Gastroesophageal sphincter (tissue), 4 donors: Measurements from ENCODE around the gene HNRNPA3. TPM values are rescaled to one million over a fixed set of nuclear protein-coding genes. Genes with fewer than 3 reads are reported as not detected.
"Not testable (repeated sequence)": the region's sequence is repeated elsewhere in the genome, so short reads cannot be mapped to it uniquely, and the experiment has no call there.

ENCODE experiments used
- ATAC-seq: fragments of 150-250 bp; one replicate; pipeline ENCODE4 v1.9.1; 2016; ENCODE audit warnings: mild to moderate bottlenecking, moderate library complexity
- H3K27ac ChIP-seq, 4 donors: fragments of 200-600 bp; sonication (generic) in 3 of 4; 1 replicate in 3 of 4; 2 replicates in 1 of 4; pipeline ENCODE4 v1.5.1; 2016 to 2019
- H3K27me3 ChIP-seq: fragments of 200-600 bp; sonication (generic); one replicate; pipeline ENCODE4 v1.5.1; 2019
- H3K36me3 ChIP-seq, 2 donors: fragments of 200-600 bp; sonication (generic); one replicate each; pipeline ENCODE4 v1.5.1; 2019; ENCODE audit warnings: control low read depth in 1 of 2
- H3K4me1 ChIP-seq, 3 donors: fragments of 200-600 bp; sonication (generic); 1 replicate in 2 of 3; 2 replicates in 1 of 3; pipeline ENCODE4 v1.5.1; 2016 to 2019; ENCODE audit warnings: control low read depth in 2 of 3
- H3K4me3 ChIP-seq, 2 donors: fragments of 200-600 bp; sonication (generic); one replicate each; pipeline ENCODE4 v1.5.1; 2019; ENCODE audit warnings: mild to moderate bottlenecking in 1 of 2, moderate library complexity in 1 of 2
- H3K9me3 ChIP-seq, 3 donors: fragments of 200-600 bp; sonication (generic); one replicate each; pipeline ENCODE4 v1.5.1; 2017 to 2019; ENCODE audit warnings: control low read depth in 2 of 3
- CTCF ChIP-seq, 4 experiments: fragments of 200-600 bp in 2 of 4; fragments of 450-650 bp in 2 of 4; sonication (generic) in 1 of 4; IDR thresholded peaks; one replicate each; pipeline ENCODE4 v1.5.1; 2017 to 2019; ENCODE audit warnings: antibody characterized with exemption in 4 of 4, mild to moderate bottlenecking in 2 of 4, moderate library complexity in 2 of 4
- EP300 ChIP-seq: sonication (generic); formaldehyde crosslinking; IDR thresholded peaks from one replicate; pipeline ENCODE4 v1.6.1; 2017; ENCODE audit warnings: antibody characterized with exemption, mild to moderate bottlenecking
- POLR2A ChIP-seq, 2 donors: fragments of 450-650 bp; IDR thresholded peaks; one replicate each; pipeline ENCODE4 v1.6.1; 2017; ENCODE audit warnings: antibody characterized with exemption in 2 of 2, mild to moderate bottlenecking in 2 of 2, moderate library complexity in 1 of 2
- POLR2AphosphoS5 ChIP-seq: sonication (generic); formaldehyde crosslinking; IDR thresholded peaks from one replicate; pipeline ENCODE4 v1.6.1; 2017; ENCODE audit warnings: antibody characterized with exemption
- WGBS, 2 donors: methylation state at CpG; one replicate each; pipeline ENCODE4 v1.1.5; 2018; ENCODE audit warnings: low coverage in 1 of 2; 5-methylcytosine and 5-hydroxymethylcytosine counted together
- total RNA-seq, 4 donors: library from RNA; depleted of rRNA; stranded (reverse); fragments of >200 nt; gene quantifications; one replicate each; pipeline ENCODE4 v1.1.0, GENCODE V29; 2016

The HNRNPA3 gene
- total RNA-seq, 4 donors from 2014 or later: 58.4 to 87.8 (median 73.1) TPM

GRCh38 chr2:177212891-177213856 is 580 bp downstream of the HNRNPA3 start:
- Histone ChIP-seq H3K9me3 (no peaks in the 10 kb centered on the region), H3K4me1 (peaks cover 27 to 60% (median 29%) of the 10 kb centered on the region in 3 donors), H3K4me3 (peak overlapping the region; percentile 79 to 88)

GRCh38 chr2:177217247-177217843 is 4.8 kb downstream of the HNRNPA3 start:
- Histone ChIP-seq H3K27ac (peak overlapping the region in 1 of 4 donors; percentile 33), H3K27me3 (no peaks in the 10 kb centered on the region), H3K36me3 (peaks cover 26 to 74% of the 10 kb centered on the region in 2 donors), H3K4me3 (no peak overlapping the region), H3K4me1 (peaks cover 24 to 78% (median 25%) of the 10 kb centered on the region in 3 donors), H3K9me3 (no peaks in the 10 kb centered on the region)
- no peak for TF ChIP-seq CTCF (IDR thresholded peaks at IDR 0.05)
- no peak for TF ChIP-seq POLR2A (IDR thresholded peaks at IDR 0.05)
- TF ChIP-seq POLR2AphosphoS5: no peak
- TF ChIP-seq EP300: no peak
- no peak for ATAC-seq
- WGBS, 2 donors: 82% methylated on average over 3 to 5 of the region's 5 CpGs

More at GRCh38 chr2:177212891-177213856, 580 bp downstream of the HNRNPA3 start:
- ATAC-seq: peak; percentile 81
- Histone ChIP-seq H3K27ac (peak overlapping the region; percentile 97 to 99 (median 99)), H3K27me3 (no peaks in the 10 kb centered on the region), H3K36me3 (peaks cover 16 to 32% of the 10 kb centered on the region in 2 donors)
- no peak for TF ChIP-seq EP300
- peak in 3 of 4 experiments; percentile 2 to 11 (median 4) for TF ChIP-seq CTCF (IDR thresholded peaks at IDR 0.05)
- TF ChIP-seq POLR2AphosphoS5: peak; percentile 70
- 0 to 1% methylated on average over 15 to 18 of the region's 74 CpGs for WGBS, 2 donors

GRCh38 chr2:177219787-177220186 is 7.2 kb downstream of the HNRNPA3 start:
- not testable (repeated sequence) for H3K9me3 ChIP-seq, ATAC-seq, H3K4me3 ChIP-seq, H3K27ac ChIP-seq, H3K27me3 ChIP-seq
- 95 to 97% methylated on average over 2 of the region's 2 CpGs for WGBS, 2 donors
- peaks cover 16 to 66% (median 19%) of the 10 kb centered on the region in 3 donors for H3K4me1 ChIP-seq
- H3K36me3 ChIP-seq: peaks cover 26 to 86% of the 10 kb centered on the region in 2 donors

GRCh38 chr2:177221534-177221933 is 8.9 kb downstream of the HNRNPA3 start:
- Histone ChIP-seq H3K27me3 (no peaks in the 10 kb centered on the region), H3K27ac (no peak overlapping the region), H3K4me3 (no peak overlapping the region), H3K4me1 (peaks cover 1 to 49% (median 11%) of the 10 kb centered on the region in 3 donors), H3K36me3 (peaks cover 25 to 78% of the 10 kb centered on the region in 2 donors), H3K9me3 (no peaks in the 10 kb centered on the region)
- TF ChIP-seq POLR2A (IDR thresholded peaks at IDR 0.05): no peak
- TF ChIP-seq EP300: no peak
- TF ChIP-seq CTCF (IDR thresholded peaks at IDR 0.05): no peak
- TF ChIP-seq POLR2AphosphoS5: no peak
- ATAC-seq: no peak
- 73 to 77% methylated on average over 3 of the region's 3 CpGs for WGBS, 2 donors

- no peaks in the 10 kb centered on the region for H3K9me3 ChIP-seq
- peaks cover 0 to 48% (median 8%) of the 10 kb centered on the region in 3 donors for H3K4me1 ChIP-seq
- 72 to 77% methylated on average over 3 of the region's 3 CpGs for WGBS, 2 donors
- H3K27me3 ChIP-seq: no peaks in the 10 kb centered on the region
- no peak overlapping the region for H3K27ac ChIP-seq
- ATAC-seq: no peak
- peaks cover 20 to 74% of the 10 kb centered on the region in 2 donors for H3K36me3 ChIP-seq
- H3K4me3 ChIP-seq: no peak overlapping the region
- TF ChIP-seq POLR2A (IDR thresholded peaks at IDR 0.05): no peak
- no peak for TF ChIP-seq EP300
- TF ChIP-seq POLR2AphosphoS5: no peak
- TF ChIP-seq CTCF (IDR thresholded peaks at IDR 0.05): no peak
Observed at GRCh38 chr2:177221970-177222369, 9.4 kb downstream of the HNRNPA3 start.

GRCh38 chr2:177223436-177223835 is 10.8 kb downstream of the HNRNPA3 start:
- H3K4me1 ChIP-seq: peaks cover 0 to 47% (median 2%) of the 10 kb centered on the region in 3 donors
- not testable (repeated sequence) for H3K27ac ChIP-seq, H3K9me3 ChIP-seq, H3K4me3 ChIP-seq, ATAC-seq, H3K27me3 ChIP-seq
- peaks cover 10 to 63% of the 10 kb centered on the region in 2 donors for H3K36me3 ChIP-seq
